GM19328 (cell line): ENCODE measurements around the gene PCSK6.
"Not testable (repeated sequence)": the region's sequence is repeated elsewhere in the genome, so short reads cannot be mapped to it uniquely, and the experiment has no call there.

Experiments
- ATAC-seq: cut with Tn5 transposase; IDR thresholded peaks from one replicate; pipeline ENCODE4 v1.9.1; 2021; ENCODE audit warnings: mild to moderate bottlenecking, moderate library complexity; ENCODE audit not compliant: unreplicated experiment

The PCSK6 gene

DNA sequence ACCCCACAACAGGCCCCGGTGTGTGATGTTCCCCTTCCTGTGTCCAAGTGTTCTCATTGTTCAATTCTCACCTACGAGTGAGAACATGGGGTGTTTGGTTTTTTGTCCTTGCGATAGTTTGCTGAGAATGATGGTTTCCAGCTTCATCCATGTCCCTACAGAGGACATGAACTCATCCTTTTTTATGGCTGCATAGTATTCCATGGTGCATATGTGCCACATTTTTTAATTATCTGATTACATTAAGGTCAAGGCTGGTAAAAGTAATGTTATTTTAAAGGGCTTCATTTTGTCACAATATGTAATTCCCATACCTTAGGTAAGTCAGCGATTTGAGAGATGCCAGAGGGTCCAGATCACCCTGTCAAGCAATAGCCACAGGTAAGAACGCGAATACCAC, 202.2 kb downstream of the PCSK6 start:
- not testable (repeated sequence) for ATAC-seq

DNA sequence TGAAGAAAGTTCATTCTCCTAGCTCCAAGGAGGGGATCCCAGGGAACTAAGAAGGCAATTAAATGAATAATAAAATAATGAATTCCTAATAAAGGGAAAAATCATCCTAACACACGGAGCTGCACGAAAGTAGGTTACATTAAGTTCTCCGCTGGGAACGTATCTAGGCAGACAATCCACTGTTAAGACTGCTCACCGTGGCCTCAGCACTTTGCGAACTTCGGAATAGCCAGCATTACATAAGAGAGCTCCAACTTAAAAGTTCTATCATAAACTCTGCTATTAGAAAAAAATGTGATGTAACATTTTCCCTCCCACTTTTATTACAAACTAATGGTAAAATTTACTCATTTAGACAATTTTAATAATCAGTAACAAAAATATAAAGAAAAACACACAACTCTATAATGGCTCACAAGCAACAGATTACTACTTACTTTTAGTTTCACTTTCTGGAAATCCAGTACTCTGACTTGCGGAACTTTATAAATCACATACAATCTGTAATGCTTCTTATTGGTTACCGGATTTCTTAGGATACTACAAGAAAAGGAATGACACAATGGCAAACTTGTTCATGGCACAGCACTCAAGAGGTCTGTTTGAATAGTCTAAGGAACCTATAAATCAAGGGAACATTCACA, 202.9 kb downstream of the PCSK6 start:
- no peak for ATAC-seq

DNA sequence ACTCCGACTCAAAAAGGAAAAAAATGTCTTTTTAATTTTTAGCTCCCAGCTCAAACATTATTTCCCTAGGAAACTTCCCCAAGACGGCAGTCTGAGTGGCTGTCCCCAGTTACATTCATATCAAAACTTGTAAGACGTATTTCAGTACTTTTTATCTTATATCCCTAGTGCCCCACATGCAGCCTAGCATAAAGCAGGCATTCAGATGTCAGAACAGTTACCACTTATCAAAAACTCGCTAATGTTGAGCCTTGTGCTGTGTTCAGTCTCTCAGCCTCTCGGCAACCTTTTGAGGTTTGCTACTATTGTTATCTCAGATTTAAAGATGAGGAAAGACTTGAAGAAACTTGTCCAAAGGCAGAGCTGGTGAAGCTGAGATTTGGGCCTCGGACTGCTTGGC, 205.6 kb downstream of the PCSK6 start:
- ATAC-seq: no peak

DNA sequence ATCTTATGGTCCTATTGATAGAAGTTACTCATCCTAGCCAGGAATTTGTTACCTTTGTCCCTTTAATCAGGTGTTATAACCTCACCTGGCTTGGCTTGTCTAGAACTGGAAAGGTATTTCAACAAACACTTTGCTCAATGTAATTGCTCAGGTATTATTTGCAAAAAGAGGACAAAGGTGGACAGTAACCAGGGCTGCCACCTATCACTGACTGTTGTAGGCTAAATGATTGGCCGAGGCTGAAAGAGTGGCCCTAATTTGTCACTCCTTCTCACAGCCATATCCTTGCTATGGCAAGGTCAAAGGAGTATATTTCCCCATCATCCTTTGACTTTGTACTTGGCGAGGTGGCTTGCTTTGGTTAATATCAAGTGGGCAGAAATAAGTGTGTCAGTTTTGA, 209.5 kb downstream of the PCSK6 start:
- ATAC-seq: no peak

DNA sequence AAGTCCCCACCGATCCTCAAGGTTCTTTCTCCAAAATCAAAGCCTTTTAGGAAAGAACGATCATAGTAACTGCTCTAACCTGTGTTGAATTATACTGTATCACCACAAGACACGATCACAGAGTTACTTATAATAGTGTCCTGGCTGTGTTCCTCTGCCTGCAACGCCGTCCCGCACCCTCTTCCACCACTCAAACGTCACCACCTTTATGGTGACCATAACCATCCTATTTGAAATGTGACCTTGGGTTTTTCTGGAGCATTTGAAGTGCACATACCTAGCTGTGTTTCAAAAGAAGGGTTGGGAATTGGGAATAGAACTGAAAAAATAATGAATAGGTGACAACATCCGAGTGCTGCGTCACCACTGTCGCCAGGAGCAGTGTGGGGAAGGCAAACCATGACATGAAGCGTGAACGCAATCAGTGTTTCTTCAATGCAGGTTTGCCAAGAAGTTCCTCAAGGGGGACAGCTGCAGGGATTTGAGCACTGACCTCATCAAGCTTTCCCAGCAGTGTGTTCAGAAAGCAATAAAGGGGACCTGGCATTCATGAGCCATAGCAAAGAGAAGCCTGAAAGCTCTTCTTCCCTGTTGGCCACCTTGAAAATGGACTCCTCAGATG, 211.5 kb downstream of the PCSK6 start:
- no peak for ATAC-seq

DNA sequence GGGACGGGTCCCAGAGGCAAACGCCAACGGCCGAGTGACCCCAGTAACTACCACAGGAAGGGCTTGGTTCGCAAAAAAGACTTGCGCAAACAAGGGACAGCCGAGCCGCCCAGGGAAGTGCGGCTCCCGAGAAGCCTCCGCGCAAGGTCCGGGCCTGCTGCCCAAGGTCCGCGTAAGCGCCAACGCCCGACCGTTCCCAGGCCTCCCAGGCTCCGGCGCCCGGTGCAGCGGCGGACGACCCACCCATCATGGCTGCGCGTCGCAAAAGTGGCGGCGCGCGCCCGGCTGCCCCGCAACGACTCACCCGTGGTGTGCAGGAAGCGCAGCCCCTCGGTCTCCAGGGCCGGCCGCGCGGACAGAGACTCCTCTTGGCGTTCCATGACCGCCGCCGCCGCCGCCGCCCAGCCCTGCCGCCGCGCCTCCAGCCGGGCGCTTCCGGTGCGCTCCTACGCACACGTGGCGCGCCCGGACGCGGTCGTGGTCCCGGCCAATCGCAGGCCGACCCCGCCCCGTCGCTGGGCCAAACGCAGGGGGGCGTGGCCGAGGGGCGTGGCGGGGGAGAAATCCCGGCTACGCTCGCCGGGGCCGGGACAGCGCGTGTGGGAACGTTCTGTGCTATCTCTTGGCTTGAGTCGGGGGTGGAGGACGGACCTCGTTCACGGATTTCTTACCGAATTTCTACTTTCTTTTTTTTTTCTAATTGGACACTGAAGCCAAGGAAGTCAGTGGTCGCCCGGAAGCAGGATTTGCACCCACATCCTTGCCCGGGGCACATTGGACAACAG, 212.3 kb downstream of the PCSK6 start, which contains the start of gene SELENOS:
Gene SELENOS (minus strand): TSS at position 448 of the 785 bp plus-strand sequence. CDS start 68 bp downstream, at position 380.
- peak; percentile 89 for ATAC-seq

DNA sequence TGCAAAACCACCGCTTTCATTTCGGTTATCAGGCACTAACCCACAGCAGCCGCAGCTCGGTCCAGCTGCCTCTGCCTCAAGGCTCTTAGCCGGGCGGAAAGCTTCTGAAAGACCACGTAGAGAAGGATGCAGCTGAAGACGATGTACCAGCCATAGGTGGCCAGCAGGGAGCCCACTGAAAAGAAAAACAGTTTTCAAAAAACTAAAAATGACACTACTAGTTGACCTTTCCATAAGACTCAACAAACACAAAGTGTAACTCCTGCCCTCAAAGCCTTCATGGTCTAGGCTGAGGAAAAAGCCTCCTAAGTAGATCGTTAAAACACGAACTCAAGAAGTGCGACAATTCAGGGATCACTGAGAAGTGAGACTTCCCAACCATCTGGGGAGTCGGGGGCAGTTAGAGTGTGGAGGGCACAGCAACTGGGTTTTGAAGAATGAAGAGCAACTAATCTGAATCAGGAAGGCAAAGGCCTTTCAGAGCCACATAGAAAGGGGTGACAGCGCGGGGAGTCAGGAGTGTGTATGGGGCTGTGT, 212.9 kb downstream of the PCSK6 start:
- ATAC-seq: no peak

DNA sequence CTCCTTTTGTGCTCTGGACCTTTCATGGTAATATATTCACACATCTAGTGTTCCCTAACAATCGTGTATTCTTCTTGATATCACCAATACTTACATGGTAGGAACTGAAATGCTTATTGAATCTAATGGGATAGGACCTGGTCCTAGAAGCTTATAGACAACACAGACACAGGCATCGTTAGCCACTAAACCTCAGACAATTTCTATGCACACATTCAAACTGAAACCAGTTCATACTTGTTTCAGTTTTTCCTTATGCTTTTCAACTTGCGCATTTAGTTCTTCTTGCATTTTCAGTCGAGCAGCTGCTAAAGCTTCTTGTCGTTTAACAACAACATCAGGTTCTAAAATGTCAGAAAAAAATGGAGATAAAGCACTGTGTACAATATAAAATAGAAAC, 214.5 kb downstream of the PCSK6 start:
- no peak for ATAC-seq

DNA sequence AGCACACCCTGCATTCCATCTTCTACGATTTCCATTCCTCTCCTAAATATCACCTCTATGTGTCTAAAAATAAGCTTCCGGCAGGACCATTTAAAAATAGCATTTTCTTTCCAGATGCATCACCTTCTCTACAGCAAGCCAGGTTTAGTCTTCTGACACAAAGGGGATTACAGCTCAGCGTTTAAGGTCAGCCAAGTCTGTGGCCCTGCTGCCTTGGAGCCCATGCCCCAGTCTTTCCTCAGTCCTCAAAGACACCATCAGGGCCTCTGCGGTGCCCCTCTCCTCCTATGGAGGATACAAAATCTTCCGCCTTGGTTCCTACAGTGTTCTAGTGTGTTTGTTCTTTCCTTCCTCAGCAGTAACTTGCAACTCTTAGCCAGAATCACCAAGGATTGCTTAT, 216.0 kb downstream of the PCSK6 start:
- ATAC-seq: no peak

DNA sequence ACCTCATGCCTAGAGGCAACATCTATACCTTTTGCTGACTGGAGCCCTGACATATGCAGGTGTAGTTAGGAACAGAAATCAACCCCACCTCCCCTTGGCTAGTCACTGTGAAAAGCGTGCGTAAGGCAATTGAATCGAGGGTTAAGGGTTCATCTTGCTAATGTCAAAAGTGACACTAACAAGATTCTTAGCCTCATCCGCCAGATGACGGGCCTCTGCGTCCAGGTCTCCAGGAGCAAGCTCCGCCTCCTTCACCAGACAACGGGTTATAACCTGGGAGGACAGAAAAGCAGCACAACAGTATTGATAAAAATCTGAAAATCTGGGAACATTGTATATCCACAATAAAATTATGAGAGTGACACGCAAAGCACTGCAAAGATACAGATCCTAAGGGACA, 216.9 kb downstream of the PCSK6 start:
- ATAC-seq: no peak

DNA sequence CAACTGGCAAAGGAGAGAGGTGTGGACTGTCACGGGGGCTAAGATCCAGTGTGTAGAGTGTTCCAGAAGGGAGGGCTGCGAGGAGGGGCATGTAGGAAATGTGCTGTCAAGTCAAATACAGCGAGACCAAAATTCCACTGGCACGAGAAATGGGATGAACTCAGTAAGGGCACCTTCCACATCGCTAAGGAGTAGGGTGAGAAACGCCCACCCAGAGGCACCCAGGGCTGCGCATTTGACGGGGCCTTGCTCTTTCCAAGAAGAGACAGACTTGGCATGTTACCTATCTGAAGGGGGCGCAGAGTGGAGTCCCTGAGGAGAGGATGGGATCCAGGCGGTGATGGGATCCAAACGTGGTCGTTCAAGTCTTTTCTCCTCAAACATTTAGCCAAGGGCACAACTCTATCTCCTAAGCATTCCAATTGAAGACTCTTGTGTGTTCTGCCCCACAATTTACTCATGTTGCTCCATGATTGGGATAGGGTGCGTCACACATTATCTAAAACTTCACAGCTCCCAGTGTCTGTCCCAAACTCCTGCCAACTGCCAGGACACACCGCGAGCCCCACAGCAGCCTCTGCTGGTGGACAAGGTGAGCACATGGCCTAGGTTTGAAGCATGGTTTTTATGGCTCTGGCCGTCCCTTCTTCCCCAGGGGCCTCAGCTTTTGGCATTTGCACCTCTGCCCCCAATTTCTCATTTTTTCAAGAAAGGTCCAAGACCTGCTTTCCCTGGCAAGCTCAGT, 219.9 kb downstream of the PCSK6 start:
- no peak for ATAC-seq

DNA sequence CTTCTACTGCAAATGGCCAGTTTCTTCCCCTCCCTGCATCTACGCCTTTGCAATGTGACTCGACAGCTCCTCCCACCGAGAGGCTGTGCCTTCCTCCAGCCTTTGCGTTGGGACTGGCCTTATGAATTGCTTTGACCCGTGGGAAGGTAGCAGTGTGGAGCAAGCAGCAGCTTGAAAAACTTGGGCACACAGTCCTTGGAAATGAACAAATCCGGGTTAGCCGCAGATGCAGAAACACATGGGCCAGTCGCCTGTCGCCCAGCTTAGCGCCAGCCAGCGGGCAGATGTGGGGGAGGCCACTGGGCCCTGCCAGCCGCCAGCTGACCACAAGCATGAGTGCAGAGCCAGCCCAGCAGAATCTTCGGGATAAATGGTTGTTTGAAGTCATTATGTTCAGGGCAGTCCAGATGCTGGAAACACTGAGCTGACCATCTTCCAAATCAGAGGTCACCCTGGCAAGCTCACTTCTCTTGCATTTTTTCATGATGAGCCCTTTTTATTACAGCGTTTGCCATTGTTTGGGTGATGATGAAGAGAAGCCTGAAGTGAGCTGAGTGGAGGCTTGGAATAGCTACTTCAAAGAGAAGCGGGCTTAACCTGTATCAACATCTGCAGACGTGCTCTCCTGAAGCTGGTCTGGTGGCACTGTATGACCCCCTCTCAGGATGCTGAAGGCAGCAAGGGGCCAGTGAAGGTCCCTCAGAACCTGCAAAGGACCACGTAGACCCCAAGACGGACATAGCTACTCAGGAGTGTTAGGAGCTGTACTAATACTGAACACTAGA, 222.0 kb downstream of the PCSK6 start:
- no peak for ATAC-seq

DNA sequence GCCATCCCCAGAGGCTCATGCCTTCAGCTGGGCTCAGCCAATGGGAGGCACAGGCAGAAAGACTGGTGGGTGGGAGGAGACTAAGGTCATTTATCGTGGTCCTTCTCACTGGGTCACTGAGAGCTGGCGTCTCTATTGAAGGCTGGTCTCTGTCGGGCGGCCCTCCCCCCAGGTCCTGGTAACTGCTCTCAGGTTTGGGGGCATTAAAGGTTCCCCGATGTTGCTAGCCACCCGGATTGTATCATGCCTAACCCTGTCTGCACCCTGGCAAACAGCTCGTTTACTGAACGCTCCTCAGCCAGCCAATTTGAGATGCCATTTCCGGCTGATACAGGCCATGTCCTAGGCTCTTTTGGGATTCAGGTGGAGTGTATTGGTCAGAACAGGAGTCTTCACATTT, 222.7 kb downstream of the PCSK6 start:
- ATAC-seq: no peak

DNA sequence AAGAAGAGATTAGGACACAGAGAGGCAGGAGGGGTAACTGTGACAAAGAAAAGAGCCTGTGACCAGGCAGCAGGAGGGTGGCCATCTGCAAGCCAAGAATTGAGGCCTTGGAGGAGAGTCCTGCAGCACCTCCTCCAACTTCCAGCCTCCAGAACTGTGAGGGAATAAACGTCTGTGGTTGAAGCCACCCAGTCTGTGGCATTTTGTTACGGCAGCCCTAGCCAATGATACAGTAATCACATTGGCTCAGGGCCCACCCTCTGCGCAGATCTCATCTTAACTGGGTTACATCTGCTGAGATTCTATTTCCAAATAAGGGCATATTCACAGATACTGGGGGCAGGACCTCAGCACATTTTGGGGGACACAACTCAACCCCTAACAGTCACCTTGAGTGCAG, 223.5 kb downstream of the PCSK6 start:
- ATAC-seq: no peak

DNA sequence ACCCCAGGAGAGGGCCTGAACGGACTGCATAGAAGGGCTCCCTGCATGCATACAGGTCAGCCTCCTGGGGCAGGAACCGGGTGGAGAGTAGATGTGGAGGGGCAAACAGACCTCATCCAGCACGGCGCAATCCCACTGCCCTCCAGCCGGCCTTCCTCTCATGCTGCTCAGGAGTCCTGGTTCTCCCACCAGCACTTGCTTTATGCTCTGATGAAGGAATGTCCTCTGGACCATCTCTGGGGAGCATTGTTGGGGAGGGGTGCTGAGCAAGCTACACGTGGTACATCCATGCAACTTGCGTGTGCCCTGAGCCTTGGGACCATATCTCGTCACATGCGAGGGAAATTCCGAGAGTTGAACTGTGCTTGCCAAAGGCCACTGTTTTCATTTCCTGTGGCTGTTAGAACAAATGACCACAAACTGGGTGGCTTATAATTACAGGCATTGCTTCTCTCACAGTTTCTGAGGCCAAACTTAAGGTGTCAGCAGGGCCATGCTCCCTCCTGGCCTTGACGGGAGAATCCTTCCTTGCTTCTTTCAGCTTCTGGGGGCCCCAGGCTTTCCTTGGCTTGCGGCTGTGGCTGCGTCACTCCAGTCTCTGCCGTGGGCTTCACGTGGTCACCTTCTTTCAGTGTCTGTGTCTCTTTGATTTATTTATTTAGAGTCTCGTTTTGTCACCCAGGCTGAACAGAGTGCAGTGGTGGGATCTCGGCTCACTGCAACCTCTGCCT, 224.4 kb downstream of the PCSK6 start:
- ATAC-seq: no peak

DNA sequence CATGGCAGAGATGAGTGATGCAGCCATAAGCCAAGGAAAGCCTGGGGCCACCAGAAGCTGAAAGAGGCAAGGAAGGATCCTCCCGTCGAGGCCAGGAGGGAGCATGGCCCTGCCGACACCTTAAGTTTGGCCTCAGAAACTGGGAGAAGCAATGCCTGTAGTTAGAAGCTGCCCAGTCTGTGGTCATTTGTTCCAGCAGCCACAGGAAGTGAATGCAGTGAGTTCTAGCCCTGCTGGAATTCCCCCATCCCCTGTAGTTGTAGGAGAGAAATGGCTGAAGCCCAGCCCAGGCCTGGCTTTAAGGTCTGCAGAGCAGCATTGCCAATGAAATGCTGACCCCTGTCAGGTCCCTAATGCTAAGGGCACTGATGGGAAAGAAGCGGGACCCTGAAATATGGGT, 225.5 kb downstream of the PCSK6 start:
- ATAC-seq: no peak

DNA sequence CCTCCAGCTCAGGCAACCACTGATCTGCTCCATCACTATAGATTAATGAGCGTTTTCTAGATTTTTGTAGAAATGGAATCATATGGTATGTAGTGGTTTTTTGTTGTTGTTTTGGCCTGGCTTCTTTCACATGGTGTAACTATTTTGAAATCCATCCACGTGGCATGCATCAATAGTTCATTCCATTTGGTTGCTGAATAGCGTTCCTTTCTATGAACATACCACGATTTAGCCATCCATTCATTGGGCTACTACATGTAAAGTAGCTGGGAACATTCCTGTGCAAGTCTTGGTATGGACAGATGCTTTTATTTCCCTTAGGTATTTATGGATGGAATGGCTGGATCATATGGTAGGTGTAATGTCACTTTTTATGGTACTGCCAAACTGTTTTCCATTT, 227.0 kb downstream of the PCSK6 start:
- no peak for ATAC-seq

DNA sequence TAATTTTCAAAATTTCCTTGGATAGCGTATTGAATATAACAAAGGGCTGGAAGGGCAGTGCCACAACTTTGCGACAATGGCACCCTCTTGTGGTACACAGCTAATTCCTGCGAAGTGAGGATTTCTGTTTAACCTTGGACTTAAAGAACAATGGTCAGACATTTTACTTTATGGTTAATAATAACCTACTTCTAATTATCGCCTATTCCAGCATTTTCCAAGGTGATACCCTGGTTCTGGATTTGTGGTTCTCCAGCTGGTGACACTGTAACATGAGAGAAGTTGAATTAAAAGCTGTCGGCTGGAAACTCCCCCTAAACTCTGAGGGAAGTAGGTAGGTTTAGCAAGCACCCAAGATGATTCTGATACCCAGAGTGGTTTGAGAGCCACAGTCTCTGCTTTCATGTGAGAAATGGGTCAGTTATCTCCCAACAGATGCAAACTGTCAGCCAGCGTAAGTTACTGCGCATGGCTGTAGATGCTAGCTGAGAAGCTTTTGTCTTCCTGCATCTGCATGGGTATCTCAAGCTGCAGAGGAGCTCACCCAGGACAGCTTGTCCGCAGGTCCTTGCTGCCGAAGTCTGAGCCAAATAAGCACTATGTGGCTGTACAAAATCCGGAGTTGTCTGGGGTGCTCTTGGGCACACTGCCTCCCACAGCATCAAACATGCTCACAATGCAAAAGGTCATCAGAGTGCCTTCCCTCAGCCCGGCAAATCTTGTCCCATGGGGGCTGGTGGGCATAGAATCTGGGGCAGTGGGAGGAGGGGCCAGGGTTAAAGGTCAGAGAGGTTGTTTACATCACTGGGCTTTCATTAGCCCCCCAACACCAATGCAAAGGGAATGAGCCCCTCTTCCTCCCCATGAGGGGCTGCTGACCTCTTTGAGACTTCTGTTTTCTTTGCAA, 231.0 kb downstream of the PCSK6 start:
- ATAC-seq: no peak

DNA sequence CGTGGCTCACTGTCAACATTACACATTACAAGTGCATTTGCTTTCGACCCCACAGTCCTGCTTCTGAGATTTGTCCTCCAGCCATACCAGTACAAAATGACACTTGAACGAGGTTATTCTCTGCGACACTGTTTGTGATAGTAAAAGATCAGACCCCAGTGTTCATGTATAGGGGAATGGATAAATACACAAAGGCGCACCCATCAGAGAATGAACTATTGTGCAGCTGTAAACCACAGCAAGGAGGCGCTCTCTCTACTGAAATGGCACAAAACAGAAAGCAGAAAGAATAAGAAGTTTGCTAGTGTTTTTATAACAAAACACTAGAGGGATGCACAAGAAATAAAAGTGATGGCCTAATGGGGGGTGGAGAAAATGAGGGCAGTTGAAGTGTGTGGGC, 232.8 kb downstream of the PCSK6 start:
- no peak for ATAC-seq
